Stimulated activated CD8-positive, alpha-beta memory T cell treated with anti-CD3 and anti-CD28 coated beads, Interleukin-2, amount 100 ng/mL, for 48 hours (primary cell): ENCODE results near the gene IL22.

Experiments
- DNase-seq, 2 donors: peaks; one replicate each; pipeline ENCODE4 v3.0.0-alpha.2; 2020; ENCODE audit warnings: low read depth in 2 of 2

Gene IL22

GRCh38 chr12:68253504-68253903, at the start of gene IL22:
TSS of gene IL22 (minus strand) at chr12:68253604. CDS start at chr12:68253448, 156 bp downstream.
- no peak for DNase-seq

- no peak for DNase-seq
These were observed 44.5 kb upstream of the IL22 start for GRCh38 chr12:68297929-68298328.

GRCh38 chr12:68294251-68294650, 40.8 kb upstream of the IL22 start:
- no peak for DNase-seq

- no peak for DNase-seq
These were observed 39.9 kb upstream of the IL22 start for GRCh38 chr12:68293347-68293746.

GRCh38 chr12:68292151-68292943, 38.9 kb upstream of the IL22 start:
- DNase-seq: no peak

- DNase-seq: no peak
These were observed 38.1 kb upstream of the IL22 start for GRCh38 chr12:68291396-68292036.

GRCh38 chr12:68290126-68290525, 36.7 kb upstream of the IL22 start:
- no peak for DNase-seq

- DNase-seq: no peak
These were observed 33.7 kb upstream of the IL22 start for GRCh38 chr12:68287106-68287505.

- no peak for DNase-seq
These were observed 33.0 kb upstream of the IL22 start for GRCh38 chr12:68286396-68286795.

GRCh38 chr12:68285541-68285940, 32.1 kb upstream of the IL22 start:
- DNase-seq: no peak

GRCh38 chr12:68281322-68282077, 28.1 kb upstream of the IL22 start:
- no peak for DNase-seq

- DNase-seq: no peak
These were observed 26.8 kb upstream of the IL22 start for GRCh38 chr12:68280240-68280639.

- no peak for DNase-seq
These were observed 26.0 kb upstream of the IL22 start for GRCh38 chr12:68279227-68280054.

GRCh38 chr12:68276402-68276930, 23.1 kb upstream of the IL22 start:
- DNase-seq: no peak

- no peak for DNase-seq
These were observed 19.3 kb upstream of the IL22 start for GRCh38 chr12:68272732-68273131.

GRCh38 chr12:68271346-68271745, 17.9 kb upstream of the IL22 start:
- no peak for DNase-seq

GRCh38 chr12:68270358-68270757, 17.0 kb upstream of the IL22 start:
- no peak for DNase-seq

- DNase-seq: no peak
These were observed 16.4 kb upstream of the IL22 start for GRCh38 chr12:68269779-68270178.

- DNase-seq: no peak
These were observed 15.6 kb upstream of the IL22 start for GRCh38 chr12:68268967-68269366.

- no peak for DNase-seq
These were observed 14.5 kb upstream of the IL22 start for GRCh38 chr12:68267892-68268396.

- no peak for DNase-seq
These were observed 11.5 kb upstream of the IL22 start for GRCh38 chr12:68264857-68265256.
